ENCODE measurements around the gene MAPK12.

- no peak for TF ChIP-seq CTCF (IDR thresholded peaks at IDR 0.05)
- TF ChIP-seq POLR2AphosphoS5 (IDR thresholded peaks at IDR 0.05; ENCODE audit: low read depth, low read length) = no peak
These were observed 17.6 kb upstream of the MAPK12 start for GRCh38 chr22:50278956-50279619.
